HCT116 (cell line): ENCODE data around the gene KCTD1. TPM values are rescaled to one million over a fixed set of nuclear protein-coding genes. Genes with fewer than 3 reads are reported as not detected.

ENCODE experiments used
- ATAC-seq: fragments of 200-7000 bp; cut with Tn5 transposase; 2 replicates; pipeline ENCODE4 v1.9.1; 2020; ENCODE audit warnings: mild to moderate bottlenecking, moderate library complexity
- BruUV-seq: library from RNA; stranded (reverse); fragments of 400-500 nt; replicated peaks from 2 replicates; lab custom pipeline; 2021; lab: Mats Ljungman, UMichigan
- CTCF ChIA-PET: fragments of 300-600 bp; sonication (Branson Sonifier 250); formaldehyde crosslinking; loops from one replicate; lab custom pipeline; 2021; ENCODE audit warnings: antibody characterized with exemption; lab: Charles Lee
- POLR2A ChIA-PET: fragments of 300-600, 350-600 bp; sonication (Branson Sonifier 250); formaldehyde crosslinking; loops from one replicate; lab custom pipeline; 2021; ENCODE audit warnings: antibody characterized with exemption; lab: Charles Lee
- RAD21 ChIA-PET, 2 experiments: fragments of 300-600 bp; sonication (Branson Sonifier 250); formaldehyde crosslinking; loops; one replicate each; lab custom pipeline; 2023; ENCODE audit warnings: low total read pairs in 2 of 2; ENCODE audit not compliant: uncharacterized antibody in 2 of 2, unreplicated experiment in 2 of 2, low non-redundant PET in 1 of 2; lab: Charles Lee
- DNase-seq: peaks from one replicate; pipeline ENCODE4 v3.0.0-alpha.2; 2010; ENCODE audit warnings: low read depth, low spot score
- H2AFZ ChIP-seq: fragments of 200-600 bp; shearing (Covaris generic), sonication (generic); 2 replicates; pipeline ENCODE4 v1.6.1; 2017; ENCODE audit warnings: low read depth, mixed run types, mixed read lengths, antibody characterized with exemption, low read length; ENCODE audit not compliant: poor library complexity, severe bottlenecking
- H3K27ac ChIP-seq: 2 replicates; pipeline ENCODE4 v1.5.1; 2012; ENCODE audit warnings: low read depth, low read length
- H3K27me3 ChIP-seq: fragments of 200-600 bp; sonication (generic); 2 replicates; pipeline ENCODE4 v1.6.1; 2016; ENCODE audit warnings: mixed run types, low read length, mixed read lengths; ENCODE audit not compliant: insufficient read depth
- H3K36me3 ChIP-seq, 2 experiments: fragments of 200-500 bp in 1 of 2; fragments of 200-600 bp in 1 of 2; sonication (Bioruptor generic) in 1 of 2; sonication (generic) in 1 of 2; 2 replicates each; pipeline versions ENCODE4 v1.5.1 to v1.6.1; 2014 to 2016; ENCODE audit warnings: low read length in 2 of 2, inconsistent platforms in 1 of 2, mixed read lengths in 1 of 2, mixed run types in 1 of 2; ENCODE audit not compliant: insufficient read depth in 2 of 2, control insufficient read depth in 1 of 2
- H3K4me1 ChIP-seq, 2 experiments: fragments of 200-600 bp in 1 of 2; sonication (generic) in 1 of 2; 2 replicates each; pipeline versions ENCODE4 v1.5.1 to v1.6.1; 2012 to 2017; ENCODE audit warnings: low read length in 2 of 2, inconsistent platforms in 1 of 2, mild to moderate bottlenecking in 1 of 2, mixed read lengths in 1 of 2, mixed run types in 1 of 2, moderate library complexity in 1 of 2; ENCODE audit not compliant: insufficient read depth in 2 of 2, control insufficient read depth in 1 of 2
- H3K4me2 ChIP-seq: fragments of 200-600 bp; sonication (generic); 2 replicates; pipeline ENCODE4 v1.6.1; 2017; ENCODE audit warnings: mixed run types, low read length, mixed read lengths
- H3K4me3 ChIP-seq, 2 experiments: fragments of 200-600 bp in 1 of 2; sonication (generic) in 1 of 2; replicated peaks in 1 of 2; 2 replicates each; pipeline ENCODE4 v1.5.1; 2011 to 2016; ENCODE audit warnings: low read length in 2 of 2, control low read depth in 1 of 2, low read depth in 1 of 2, mild to moderate bottlenecking in 1 of 2, mixed read lengths in 1 of 2, mixed run types in 1 of 2
- H3K79me2 ChIP-seq: fragments of 200-600 bp; sonication (generic); 2 replicates; pipeline ENCODE4 v1.6.1; 2017; ENCODE audit warnings: mild to moderate bottlenecking, mixed run types, low read length, moderate library complexity, mixed read lengths; ENCODE audit not compliant: insufficient read depth
- H3K9ac ChIP-seq: fragments of 200-600 bp; sonication (generic); 2 replicates; pipeline ENCODE4 v1.6.1; 2016; ENCODE audit warnings: low read length, mixed read lengths
- H3K9me2 ChIP-seq: fragments of 200-600 bp; sonication (generic), shearing (Covaris generic); 2 replicates; pipeline ENCODE4 v1.6.1; 2017; ENCODE audit warnings: mixed run types, mild to moderate bottlenecking, moderate library complexity; ENCODE audit not compliant: insufficient read depth
- H3K9me3 ChIP-seq, 2 experiments: fragments of 200-500 bp in 1 of 2; fragments of 200-600 bp in 1 of 2; sonication (Bioruptor generic) in 1 of 2; sonication (generic) in 1 of 2; 2 replicates each; pipeline ENCODE4 v1.6.1; 2014 to 2017; ENCODE audit warnings: low read length in 2 of 2, mixed read lengths in 2 of 2, inconsistent platforms in 1 of 2, low read depth in 1 of 2, mild to moderate bottlenecking in 1 of 2, mixed run types in 1 of 2, moderate library complexity in 1 of 2; ENCODE audit not compliant: control insufficient read depth in 1 of 2, insufficient read depth in 1 of 2
- H4K20me1 ChIP-seq: fragments of 200-600 bp; sonication (generic), shearing (Covaris generic); 2 replicates; pipeline ENCODE4 v1.6.1; 2017; ENCODE audit warnings: mixed run types, mild to moderate bottlenecking, moderate library complexity; ENCODE audit not compliant: insufficient read depth
- EZH2 ChIP-seq: fragments of 200-600 bp; sonication (generic); IDR thresholded peaks from 2 replicates; pipeline ENCODE4 v1.6.1; 2017; ENCODE audit warnings: antibody characterized with exemption, mixed run types
- FOSL1 ChIP-seq: IDR thresholded peaks from 2 replicates; pipeline ENCODE4 v1.6.1; 2012; ENCODE audit warnings: low read depth
- JUND ChIP-seq: IDR thresholded peaks from 2 replicates; pipeline ENCODE4 v1.6.1; 2012
- POLR2A ChIP-seq: IDR thresholded peaks from 2 replicates; pipeline ENCODE4 v1.7.0; 2011; ENCODE audit warnings: borderline replicate concordance; ENCODE audit not compliant: insufficient read depth, insufficient read length; ENCODE audit errors: extremely low read depth
- POLR2AphosphoS5 ChIP-seq: IDR thresholded peaks from 2 replicates; pipeline ENCODE4 v1.6.1; 2011; ENCODE audit warnings: mild to moderate bottlenecking, low read depth, low read length, moderate library complexity
- RAD21 ChIP-seq: IDR thresholded peaks from 2 replicates; pipeline ENCODE4 v1.6.1; 2012; ENCODE audit warnings: low read depth, mild to moderate bottlenecking
- SP1 ChIP-seq: IDR thresholded peaks from 2 replicates; pipeline ENCODE4 v1.6.1; 2012; ENCODE audit warnings: low read depth
- YY1 ChIP-seq: IDR thresholded peaks from 2 replicates; pipeline ENCODE4 v1.6.1; 2011; ENCODE audit warnings: low read length, low read depth, moderate library complexity, mild to moderate bottlenecking; ENCODE audit not compliant: insufficient replicate concordance; ENCODE audit errors: extremely low read depth
- ZNF274 ChIP-seq: fragments of 200-500 bp; sonication (Bioruptor generic); IDR thresholded peaks from 2 replicates; pipeline ENCODE4 v1.6.1; 2014; ENCODE audit warnings: mild to moderate bottlenecking, low read depth, low read length, inconsistent platforms
- intact Hi-C: fragments of 100-400 bp; cut with micrococcal nuclease; formaldehyde crosslinking; loops from 2 replicates; pipeline ENCODE4 v1.10.0; 2022
- total RNA-seq: library from RNA; stranded (reverse); gene quantifications from one replicate; pipeline ENCODE4 v1.2.1, GENCODE V29; 2021; ENCODE audit not compliant: unreplicated experiment
- TF ChIP-seq, protein P1 (sequence below): IDR thresholded peaks from 2 replicates; pipeline ENCODE4 v1.6.1; 2011; ENCODE audit warnings: mild to moderate bottlenecking, low read length, moderate library complexity; ENCODE audit not compliant: insufficient replicate concordance; ENCODE audit errors: extremely low read depth
- TF ChIP-seq, protein P2 (sequence below): IDR thresholded peaks from 2 replicates; pipeline ENCODE4 v1.6.1; 2012; ENCODE audit warnings: low read depth

KCTD1 gene
- total RNA-seq, 1 experiment from 2014 or later, result 16.8 TPM

DNA sequence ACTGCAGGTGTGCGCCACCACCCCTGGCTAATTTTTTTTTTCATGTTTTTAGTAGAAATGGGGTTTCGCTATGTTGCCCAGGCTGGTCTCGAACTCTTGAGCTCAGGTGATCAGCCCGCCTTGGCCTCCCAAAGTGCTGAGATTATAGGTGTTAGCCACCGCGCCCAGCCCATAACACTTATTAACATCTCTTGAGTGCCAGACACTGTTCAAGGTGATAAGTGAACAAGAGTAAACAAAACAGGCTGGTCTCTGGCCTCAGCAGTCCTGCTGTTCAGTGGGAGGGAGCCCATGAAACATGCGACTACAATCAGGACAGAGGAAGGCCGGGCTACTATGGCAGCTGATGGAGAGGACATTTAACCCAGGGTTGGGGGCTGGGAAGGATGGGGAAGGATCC lies 42.3 kb downstream of the KCTD1 start:
- H3K9ac ChIP-seq, result no peak overlapping the region
- no peaks in the 10 kb centered on the region for H3K9me3 ChIP-seq
- no peaks in the 10 kb centered on the region for H3K79me2 ChIP-seq
- no peaks in the 10 kb centered on the region for H4K20me1 ChIP-seq
- no peak overlapping the region for H3K27ac ChIP-seq
- POLR2A ChIA-PET, result no interaction called here
- no peaks in the 10 kb centered on the region for H3K36me3 ChIP-seq
- intact Hi-C loops, result no loop called here
- RAD21 ChIA-PET, result no interaction called here
- CTCF ChIA-PET, result interaction anchor here (1.1 kb wide), 1 partner anchor 122 kb away, joined by 4 read pairs; no protein-coding TSS in a partner anchor
- no peaks in the 10 kb centered on the region for H3K9me2 ChIP-seq
- no peaks in the 10 kb centered on the region; a peak in 1 of 4 replicates for H3K4me1 ChIP-seq
- no TSS peak for BruUV-seq
- no peaks in the 10 kb centered on the region for H3K27me3 ChIP-seq
- DNase-seq, result no peak
- no peak overlapping the region for H3K4me3 ChIP-seq
- H2AFZ ChIP-seq, result no peak overlapping the region
- no peak for ATAC-seq
- no peak overlapping the region for H3K4me2 ChIP-seq
- TF ChIP-seq ZNF274, result no peak
- no peak for TF ChIP-seq FOSL1
- TF ChIP-seq SP1, result no peak
- TF ChIP-seq, protein P1, sequence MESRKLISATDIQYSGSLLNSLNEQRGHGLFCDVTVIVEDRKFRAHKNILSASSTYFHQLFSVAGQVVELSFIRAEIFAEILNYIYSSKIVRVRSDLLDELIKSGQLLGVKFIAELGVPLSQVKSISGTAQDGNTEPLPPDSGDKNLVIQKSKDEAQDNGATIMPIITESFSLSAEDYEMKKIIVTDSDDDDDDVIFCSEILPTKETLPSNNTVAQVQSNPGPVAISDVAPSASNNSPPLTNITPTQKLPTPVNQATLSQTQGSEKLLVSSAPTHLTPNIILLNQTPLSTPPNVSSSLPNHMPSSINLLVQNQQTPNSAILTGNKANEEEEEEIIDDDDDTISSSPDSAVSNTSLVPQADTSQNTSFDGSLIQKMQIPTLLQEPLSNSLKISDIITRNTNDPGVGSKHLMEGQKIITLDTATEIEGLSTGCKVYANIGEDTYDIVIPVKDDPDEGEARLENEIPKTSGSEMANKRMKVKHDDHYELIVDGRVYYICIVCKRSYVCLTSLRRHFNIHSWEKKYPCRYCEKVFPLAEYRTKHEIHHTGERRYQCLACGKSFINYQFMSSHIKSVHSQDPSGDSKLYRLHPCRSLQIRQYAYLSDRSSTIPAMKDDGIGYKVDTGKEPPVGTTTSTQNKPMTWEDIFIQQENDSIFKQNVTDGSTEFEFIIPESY, result no peak
- no peak for TF ChIP-seq POLR2AphosphoS5
- no peak for TF ChIP-seq EZH2
- TF ChIP-seq RAD21, result no peak

DNA sequence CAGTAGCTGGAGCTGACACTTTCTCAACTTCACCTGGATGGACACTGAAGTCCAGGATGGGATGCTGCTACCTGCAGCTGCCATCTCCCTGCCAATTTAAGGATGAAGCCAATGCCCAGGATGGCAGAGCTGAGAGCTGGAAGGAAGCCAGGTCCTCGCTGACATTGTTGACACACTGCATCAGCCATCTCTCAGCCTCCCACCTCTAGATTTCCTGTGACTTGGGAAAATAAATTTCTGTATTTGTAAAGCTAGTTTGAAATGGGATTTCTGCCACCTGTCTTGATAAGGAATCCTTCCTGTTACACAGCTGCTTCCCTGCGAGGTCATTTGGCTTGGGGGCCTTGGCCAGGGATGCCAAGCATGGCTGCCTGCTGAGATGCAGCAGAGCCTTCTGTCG lies 43.5 kb downstream of the KCTD1 start:
- TF ChIP-seq YY1, result no peak
- no peak for TF ChIP-seq POLR2A
- TF ChIP-seq JUND, result no peak
- TF ChIP-seq, protein P2, sequence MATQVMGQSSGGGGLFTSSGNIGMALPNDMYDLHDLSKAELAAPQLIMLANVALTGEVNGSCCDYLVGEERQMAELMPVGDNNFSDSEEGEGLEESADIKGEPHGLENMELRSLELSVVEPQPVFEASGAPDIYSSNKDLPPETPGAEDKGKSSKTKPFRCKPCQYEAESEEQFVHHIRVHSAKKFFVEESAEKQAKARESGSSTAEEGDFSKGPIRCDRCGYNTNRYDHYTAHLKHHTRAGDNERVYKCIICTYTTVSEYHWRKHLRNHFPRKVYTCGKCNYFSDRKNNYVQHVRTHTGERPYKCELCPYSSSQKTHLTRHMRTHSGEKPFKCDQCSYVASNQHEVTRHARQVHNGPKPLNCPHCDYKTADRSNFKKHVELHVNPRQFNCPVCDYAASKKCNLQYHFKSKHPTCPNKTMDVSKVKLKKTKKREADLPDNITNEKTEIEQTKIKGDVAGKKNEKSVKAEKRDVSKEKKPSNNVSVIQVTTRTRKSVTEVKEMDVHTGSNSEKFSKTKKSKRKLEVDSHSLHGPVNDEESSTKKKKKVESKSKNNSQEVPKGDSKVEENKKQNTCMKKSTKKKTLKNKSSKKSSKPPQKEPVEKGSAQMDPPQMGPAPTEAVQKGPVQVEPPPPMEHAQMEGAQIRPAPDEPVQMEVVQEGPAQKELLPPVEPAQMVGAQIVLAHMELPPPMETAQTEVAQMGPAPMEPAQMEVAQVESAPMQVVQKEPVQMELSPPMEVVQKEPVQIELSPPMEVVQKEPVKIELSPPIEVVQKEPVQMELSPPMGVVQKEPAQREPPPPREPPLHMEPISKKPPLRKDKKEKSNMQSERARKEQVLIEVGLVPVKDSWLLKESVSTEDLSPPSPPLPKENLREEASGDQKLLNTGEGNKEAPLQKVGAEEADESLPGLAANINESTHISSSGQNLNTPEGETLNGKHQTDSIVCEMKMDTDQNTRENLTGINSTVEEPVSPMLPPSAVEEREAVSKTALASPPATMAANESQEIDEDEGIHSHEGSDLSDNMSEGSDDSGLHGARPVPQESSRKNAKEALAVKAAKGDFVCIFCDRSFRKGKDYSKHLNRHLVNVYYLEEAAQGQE, result no peak
- no peak for TF ChIP-seq ZNF274
- intact Hi-C loops, result no loop called here
- Histone ChIP-seq H3K9me2 (no peaks in the 10 kb centered on the region), H3K9me3 (no peaks in the 10 kb centered on the region), H3K79me2 (no peaks in the 10 kb centered on the region), H2AFZ (no peak overlapping the region), H3K9ac (no peak overlapping the region), H3K27me3 (no peaks in the 10 kb centered on the region), H3K4me1 (no peaks in the 10 kb centered on the region), H3K4me3 (no peak overlapping the region), H3K4me2 (no peak overlapping the region), H3K36me3 (no peaks in the 10 kb centered on the region), H3K27ac (no peak overlapping the region), H4K20me1 (no peaks in the 10 kb centered on the region)
- CTCF ChIA-PET, result no interaction called here
- no TSS peak for BruUV-seq
- POLR2A ChIA-PET, result interaction anchor here (1.7 kb wide), 1 partner anchor 16 kb away, joined by 4 read pairs; no protein-coding TSS in a partner anchor
- RAD21 ChIA-PET, result no interaction called here
- ATAC-seq (no peak), DNase-seq (no peak)
